SK-N-SH (cell line): ENCODE results near the gene CLASP1. TPM values are rescaled to one million over a fixed set of nuclear protein-coding genes. Genes with fewer than 3 reads are reported as not detected.

Source experiments
- CTCF ChIA-PET: fragments of 300-600, 350-600 bp; formaldehyde crosslinking; extraction: SDS; loops from one replicate; lab custom pipeline; 2021; lab: Yijun Ruan, JAX
- POLR2A ChIA-PET: fragments of 350-600 bp; sonication (Branson Sonifier 250); formaldehyde crosslinking; extraction: SDS; loops from one replicate; lab custom pipeline; 2020; ENCODE audit warnings: antibody characterized with exemption, inconsistent platforms; lab: Yijun Ruan, JAX
- DNase-seq: peaks from one replicate; pipeline ENCODE4 v3.0.0; 2012
- H2AFZ ChIP-seq: fragments of 200-600 bp; sonication (generic); 2 replicates; pipeline ENCODE4 v1.8.1; 2016; ENCODE audit warnings: antibody characterized with exemption, mild to moderate bottlenecking, low read depth
- H3F3A ChIP-seq: fragments of 200-600 bp; sonication (generic); replicated peaks from 2 replicates; pipeline ENCODE3; 2016; ENCODE audit warnings: antibody characterized with exemption, mild to moderate bottlenecking; ENCODE audit not compliant: insufficient read depth
- H3K27ac ChIP-seq, 2 experiments: fragments of 200-500 bp in 1 of 2; fragments of 200-600 bp in 1 of 2; sonication (Bioruptor generic) in 1 of 2; sonication (generic), shearing (Covaris generic) in 1 of 2; 2 replicates each; pipeline versions ENCODE4 v1.5.1 to v1.6.1; 2014 to 2016; ENCODE audit warnings: low read depth in 2 of 2, inconsistent platforms in 1 of 2, low read length in 1 of 2, mild to moderate bottlenecking in 1 of 2, mixed read lengths in 1 of 2
- H3K27me3 ChIP-seq: fragments of 200-600 bp; sonication (generic), shearing (Covaris generic); 2 replicates; pipeline ENCODE4 v1.6.1; 2016; ENCODE audit warnings: mixed run types; ENCODE audit not compliant: insufficient read depth
- H3K36me3 ChIP-seq, 2 experiments: fragments of 200-500 bp in 1 of 2; fragments of 200-600 bp in 1 of 2; sonication (Bioruptor generic) in 1 of 2; sonication (generic) in 1 of 2; replicated peaks in 1 of 2; 2 replicates each; pipeline versions ENCODE3 to v1.5.1; 2014 to 2016; ENCODE audit warnings: low read length in 1 of 2, mild to moderate bottlenecking in 1 of 2; ENCODE audit not compliant: insufficient read depth in 2 of 2, control insufficient read depth in 1 of 2
- H3K4me1 ChIP-seq, 2 experiments: fragments of 200-500 bp in 1 of 2; fragments of 200-600 bp in 1 of 2; sonication (Bioruptor generic) in 1 of 2; sonication (generic), shearing (Covaris generic) in 1 of 2; 2 replicates each; pipeline versions ENCODE4 v1.5.1 to v1.6.1; 2014 to 2016; ENCODE audit warnings: low read depth in 1 of 2, low read length in 1 of 2, mixed run types in 1 of 2; ENCODE audit not compliant: insufficient read depth in 2 of 2, control insufficient read depth in 1 of 2
- H3K4me2 ChIP-seq: fragments of 200-600 bp; sonication (generic), shearing (Covaris generic); 2 replicates; pipeline ENCODE4 v1.6.1; 2017; ENCODE audit warnings: mixed run types
- H3K4me3 ChIP-seq, 2 experiments: fragments of 200-500 bp in 1 of 2; fragments of 200-600 bp in 1 of 2; sonication (Bioruptor generic) in 1 of 2; sonication (generic), shearing (Covaris generic) in 1 of 2; 2 replicates each; pipeline versions ENCODE4 v1.5.1 to v1.8.1; 2014 to 2016; ENCODE audit warnings: low read depth in 2 of 2, inconsistent platforms in 1 of 2, low read length in 1 of 2, mild to moderate bottlenecking in 1 of 2, mixed read lengths in 1 of 2, moderate library complexity in 1 of 2
- H3K79me2 ChIP-seq: fragments of 200-600 bp; sonication (generic); 2 replicates; pipeline ENCODE4 v1.8.1; 2017; ENCODE audit warnings: mild to moderate bottlenecking; ENCODE audit not compliant: insufficient read depth
- H3K9ac ChIP-seq: fragments of 200-600 bp; sonication (generic); 2 replicates; pipeline ENCODE4 v1.6.1; 2017; ENCODE audit warnings: mixed run types
- H3K9me2 ChIP-seq: fragments of 200-600 bp; sonication (generic); 2 replicates; pipeline ENCODE4 v1.6.1; 2017; ENCODE audit warnings: mixed run types
- H3K9me3 ChIP-seq: fragments of 200-600 bp; sonication (generic); 2 replicates; pipeline ENCODE4 v1.6.1; 2017; ENCODE audit warnings: mixed run types, mild to moderate bottlenecking, moderate library complexity
- H4K20me1 ChIP-seq: fragments of 200-600 bp; sonication (generic); 2 replicates; pipeline ENCODE4 v1.6.1; 2017; ENCODE audit warnings: mild to moderate bottlenecking, mixed run types; ENCODE audit not compliant: insufficient read depth
- CHD2 ChIP-seq: fragments of 150-350 bp; IDR thresholded peaks from 2 replicates; pipeline ENCODE4 v1.6.1; 2018; ENCODE audit warnings: low read length; ENCODE audit not compliant: partially characterized antibody
- ELF1 ChIP-seq: IDR thresholded peaks from 2 replicates; pipeline ENCODE4 v1.4.0; 2012
- EP300 ChIP-seq, 2 experiments: IDR thresholded peaks; 2 replicates each; pipeline versions ENCODE4 v1.4.0 to v1.6.1; 2012; ENCODE audit warnings: borderline replicate concordance in 1 of 2, low read depth in 1 of 2, low read length in 1 of 2
- FOXM1 ChIP-seq: IDR thresholded peaks from 2 replicates; pipeline ENCODE4 v1.4.0; 2012; ENCODE audit warnings: low read depth, mild to moderate bottlenecking
- GATA2 ChIP-seq: sonication (generic); formaldehyde crosslinking; IDR thresholded peaks from 2 replicates; pipeline ENCODE4 v1.5.0; 2020; ENCODE audit warnings: mild to moderate bottlenecking, missing genetic modification reagents
- IRF3 ChIP-seq: fragments of 150-350 bp; IDR thresholded peaks from 2 replicates; pipeline ENCODE4 v1.6.1; 2016; ENCODE audit warnings: mild to moderate bottlenecking, low read depth, low read length
- MAX ChIP-seq: IDR thresholded peaks from 2 replicates; pipeline ENCODE4 v1.4.0; 2012; ENCODE audit warnings: low read depth
- MEF2A ChIP-seq: IDR thresholded peaks from 2 replicates; pipeline ENCODE4 v1.4.0; 2012; ENCODE audit warnings: low read depth, borderline replicate concordance
- NRF1 ChIP-seq: IDR thresholded peaks from 2 replicates; pipeline ENCODE4 v1.6.1; 2012; ENCODE audit warnings: low read depth, mild to moderate bottlenecking, low read length
- PBX3 ChIP-seq: IDR thresholded peaks from 2 replicates; pipeline ENCODE4; 2012
- POLR2AphosphoS5 ChIP-seq: IDR thresholded peaks from 2 replicates; pipeline ENCODE4 v1.6.1; 2012; ENCODE audit warnings: low read depth, low read length
- RAD21 ChIP-seq: IDR thresholded peaks from 2 replicates; pipeline ENCODE4 v1.6.1; 2012; ENCODE audit warnings: mild to moderate bottlenecking, low read length
- RCOR1 ChIP-seq: fragments of 150-350 bp; IDR thresholded peaks from 2 replicates; pipeline ENCODE4 v1.6.1; 2017; ENCODE audit warnings: antibody characterized with exemption, low read length
- RXRA ChIP-seq: IDR thresholded peaks from 2 replicates; pipeline ENCODE4 v1.4.0; 2012; ENCODE audit warnings: low read depth, mild to moderate bottlenecking, borderline replicate concordance
- SIN3A ChIP-seq: IDR thresholded peaks from 2 replicates; pipeline ENCODE4 v1.6.1; 2012; ENCODE audit warnings: low read depth, mild to moderate bottlenecking, low read length, moderate library complexity, borderline replicate concordance
- TAF1 ChIP-seq: IDR thresholded peaks from 2 replicates; pipeline ENCODE4 v1.6.1; 2012; ENCODE audit warnings: low read depth, mild to moderate bottlenecking, low read length, moderate library complexity, borderline replicate concordance
- TCF12 ChIP-seq: IDR thresholded peaks from 2 replicates; pipeline ENCODE4 v1.4.0; 2012
- TEAD4 ChIP-seq: IDR thresholded peaks from 2 replicates; pipeline ENCODE4 v1.4.0; 2012; ENCODE audit warnings: mild to moderate bottlenecking, borderline replicate concordance; ENCODE audit not compliant: insufficient read depth
- YY1 ChIP-seq: IDR thresholded peaks from 2 replicates; pipeline ENCODE4 v1.4.0; 2012; ENCODE audit warnings: low read depth, mild to moderate bottlenecking
- ZBTB33 ChIP-seq: IDR thresholded peaks from 2 replicates; pipeline ENCODE4 v1.4.0; 2012; ENCODE audit warnings: low read depth, borderline replicate concordance
- WGBS: methylation state at CpG from one replicate; pipeline ENCODE4 v1.1.6; 2017; ENCODE audit warnings: low lambda C conversion rate; 5-methylcytosine and 5-hydroxymethylcytosine counted together
- polyA plus RNA-seq, 3 experiments: library from polyadenylated mRNA; depleted of rRNA; stranded (reverse); fragments of >200 nt; gene quantifications; 2 replicates each; pipeline ENCODE4 v1.2.3, GENCODE V29; 2012

The CLASP1 gene
- polyA plus RNA-seq, 1 of the 3 experiments (the other 2 are of a cell fraction), result 4.9 TPM

- Histone ChIP-seq H3K4me2 (no peak overlapping the region), H3K27ac (no peak overlapping the region), H3K9me3 (no peaks in the 10 kb centered on the region), H3K9me2 (no peaks in the 10 kb centered on the region), H3K9ac (no peak overlapping the region), H2AFZ (no peak overlapping the region), H3K4me1 (no peaks in the 10 kb centered on the region), H4K20me1 (no peaks in the 10 kb centered on the region), H3F3A (no peaks in the 10 kb centered on the region), H3K4me3 (no peak overlapping the region), H3K36me3 (peaks cover 0 to 10% of the 10 kb centered on the region in 2 experiments), H3K79me2 (peaks cover 97% of the 10 kb centered on the region), H3K27me3 (no peaks in the 10 kb centered on the region)
- TF ChIP-seq RXRA (no peak), CHD2 (no peak), TEAD4 (no peak), RCOR1 (no peak), MAX (no peak), GATA2 (CRISPR knock-in tag) (no peak), TCF12 (no peak), YY1 (no peak), ELF1 (no peak), SIN3A (no peak), POLR2AphosphoS5 (no peak), ZBTB33 (no peak), MEF2A (no peak), EP300 (IDR thresholded peaks at IDR 0.05; ENCODE audit: borderline replicate concordance in 1 of 2, low read depth in 1 of 2, low read length in 1 of 2) (no peak), NRF1 (no peak)
- POLR2A ChIA-PET, result no interaction called here
- CTCF ChIA-PET, result no interaction called here
- no peak for DNase-seq
- 98% methylated on average over 3 of the region's 3 CpGs for WGBS
Observed at GRCh38 chr2:121625953-121626352, 23.3 kb downstream of the CLASP1 start.

- Histone ChIP-seq H3K9ac (no peak overlapping the region), H3K27ac (no peak overlapping the region), H3F3A (no peaks in the 10 kb centered on the region), H2AFZ (no peak overlapping the region), H3K9me3 (no peaks in the 10 kb centered on the region), H3K79me2 (peaks cover 70% of the 10 kb centered on the region), H3K4me2 (no peak overlapping the region), H4K20me1 (peaks cover 7% of the 10 kb centered on the region; the same call in 1 of the 2 replicates), H3K4me3 (no peak overlapping the region), H3K27me3 (no peaks in the 10 kb centered on the region), H3K36me3 (peaks cover 0 to 9% of the 10 kb centered on the region in 2 experiments), H3K9me2 (no peaks in the 10 kb centered on the region), H3K4me1 (peaks cover 0 to 2% of the 10 kb centered on the region in 2 experiments; a peak in 1 of 4 replicates)
- TF ChIP-seq RAD21 (no peak), TAF1 (no peak), PBX3 (no peak), MEF2A (no peak), RXRA (no peak), MAX (no peak), POLR2AphosphoS5 (no peak), FOXM1 (no peak), GATA2 (CRISPR knock-in tag) (no peak), IRF3 (no peak)
- ChIA-PET CTCF (interaction anchor here (1.0 to 1.5 kb wide), 3 partner anchors 20 to 24 kb away, joined by 3 to 4 read pairs (median 3); no protein-coding TSS in a partner anchor), POLR2A (interaction anchor here (1.1 to 1.3 kb wide), 2 partner anchors 11 to 87 kb away, joined by 3 read pairs; partner anchors contain the start of gene RNU4ATAC)
- 82% methylated on average over 4 of the region's 4 CpGs for WGBS
- no peak for DNase-seq
Observed at GRCh38 chr2:121617042-121617599, 32.1 kb downstream of the CLASP1 start.
